OCI-LY1 (cell line): ENCODE data around the gene MAP2K6.

Experiments used
- EZH2 ChIP-seq: fragments of 200-600 bp; sonication (generic), shearing (Covaris generic); IDR thresholded peaks from 2 replicates; pipeline ENCODE4 v1.8.0; 2017; ENCODE audit warnings: borderline replicate concordance, mixed run types, mild to moderate bottlenecking, antibody characterized with exemption, low read length, moderate library complexity, mixed read lengths
- TF ChIP-seq, protein P1 (sequence below): fragments of 200-600 bp; sonication (generic), shearing (Covaris generic); IDR thresholded peaks from 2 replicates; pipeline ENCODE4 v1.5.1; 2017; ENCODE audit warnings: mild to moderate bottlenecking, antibody characterized with exemption, low read length, moderate library complexity, mixed read lengths

DNA sequence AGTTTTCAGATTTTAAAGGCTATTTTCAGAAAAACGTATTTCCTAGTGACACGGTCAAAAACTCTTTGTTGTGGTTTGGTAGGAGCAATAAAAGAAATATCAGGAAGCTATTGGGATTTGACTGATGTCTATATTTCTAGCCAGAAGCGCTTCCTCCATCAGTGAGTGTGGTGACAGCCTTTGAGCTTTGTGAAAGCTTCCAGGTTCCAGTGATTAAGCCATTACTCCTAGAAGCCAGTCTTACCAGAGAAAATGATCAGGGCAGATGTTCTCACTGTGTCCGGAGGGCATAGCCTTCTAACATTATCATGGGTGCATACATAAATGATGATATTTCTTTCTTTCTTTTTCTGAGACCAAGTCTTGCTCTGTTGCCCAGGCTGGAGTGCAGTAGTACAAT is 39.6 kb downstream of the MAP2K6 start:
- TF ChIP-seq, protein P1, sequence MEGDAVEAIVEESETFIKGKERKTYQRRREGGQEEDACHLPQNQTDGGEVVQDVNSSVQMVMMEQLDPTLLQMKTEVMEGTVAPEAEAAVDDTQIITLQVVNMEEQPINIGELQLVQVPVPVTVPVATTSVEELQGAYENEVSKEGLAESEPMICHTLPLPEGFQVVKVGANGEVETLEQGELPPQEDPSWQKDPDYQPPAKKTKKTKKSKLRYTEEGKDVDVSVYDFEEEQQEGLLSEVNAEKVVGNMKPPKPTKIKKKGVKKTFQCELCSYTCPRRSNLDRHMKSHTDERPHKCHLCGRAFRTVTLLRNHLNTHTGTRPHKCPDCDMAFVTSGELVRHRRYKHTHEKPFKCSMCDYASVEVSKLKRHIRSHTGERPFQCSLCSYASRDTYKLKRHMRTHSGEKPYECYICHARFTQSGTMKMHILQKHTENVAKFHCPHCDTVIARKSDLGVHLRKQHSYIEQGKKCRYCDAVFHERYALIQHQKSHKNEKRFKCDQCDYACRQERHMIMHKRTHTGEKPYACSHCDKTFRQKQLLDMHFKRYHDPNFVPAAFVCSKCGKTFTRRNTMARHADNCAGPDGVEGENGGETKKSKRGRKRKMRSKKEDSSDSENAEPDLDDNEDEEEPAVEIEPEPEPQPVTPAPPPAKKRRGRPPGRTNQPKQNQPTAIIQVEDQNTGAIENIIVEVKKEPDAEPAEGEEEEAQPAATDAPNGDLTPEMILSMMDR: no peak
- no peak for TF ChIP-seq EZH2
